H1 (cell line): Measurements from ENCODE around the gene ZMYND10.

Experiments
- CREB1 ChIP-seq: IDR thresholded peaks from 2 replicates; pipeline ENCODE4 v1.6.1; 2012; ENCODE audit warnings: inconsistent platforms
- GABPA ChIP-seq: IDR thresholded peaks from 2 replicates; pipeline ENCODE4 v1.6.1; 2011; ENCODE audit warnings: mild to moderate bottlenecking, low read length, moderate library complexity, borderline replicate concordance; ENCODE audit not compliant: insufficient read depth
- JUN ChIP-seq: IDR thresholded peaks from 2 replicates; pipeline ENCODE4 v1.6.1; 2011; ENCODE audit warnings: low read depth, mild to moderate bottlenecking, improper control_type of control experiment, low read length
- POLR2A ChIP-seq, 2 experiments: IDR thresholded peaks; 1 replicate in 1 of 2; 2 replicates in 1 of 2; pipeline ENCODE4 v1.6.1; 2011; ENCODE audit warnings: low read depth in 2 of 2, low read length in 2 of 2, mild to moderate bottlenecking in 2 of 2; ENCODE audit errors: control extremely low read depth in 1 of 2
- SP1 ChIP-seq: IDR thresholded peaks from 2 replicates; pipeline ENCODE4 v1.6.1; 2011; ENCODE audit warnings: low read depth, low read length
- TF ChIP-seq, protein P1 (sequence below), 3 experiments: IDR thresholded peaks; 1 replicate in 2 of 3; 2 replicates in 1 of 3; pipeline versions ENCODE4 v1.5.1 to v1.6.1; 2011; ENCODE audit warnings: low read length in 3 of 3, mild to moderate bottlenecking in 3 of 3, inconsistent platforms in 2 of 3, low read depth in 1 of 3, moderate library complexity in 1 of 3; ENCODE audit not compliant: insufficient read depth in 1 of 3; ENCODE audit errors: control extremely low read depth in 1 of 3
- TF ChIP-seq, protein P2 (sequence below): IDR thresholded peaks from 2 replicates; pipeline ENCODE4 v1.6.1; 2012; ENCODE audit warnings: inconsistent platforms

DNA sequence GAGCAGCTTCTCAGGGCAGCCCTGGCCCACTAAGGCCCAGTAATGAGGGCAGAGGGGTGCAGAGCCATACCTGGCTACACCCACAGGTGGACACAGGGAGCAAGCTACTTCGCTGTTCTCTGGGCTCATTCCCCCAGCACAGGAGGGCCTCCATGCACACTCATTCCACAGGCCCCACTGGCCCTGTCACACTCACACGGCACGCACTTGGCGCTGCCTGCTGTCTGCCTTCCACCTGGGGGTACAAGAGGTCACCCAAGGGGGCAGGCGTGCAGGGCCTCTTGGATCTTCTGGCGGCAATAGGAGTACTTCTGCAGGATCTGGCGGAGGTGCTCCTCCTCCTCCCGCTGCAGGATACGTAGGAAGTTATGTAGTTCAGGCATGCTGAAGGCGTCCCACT, 15.2 kb downstream of the ZMYND10 start:
- TF ChIP-seq, protein P1, sequence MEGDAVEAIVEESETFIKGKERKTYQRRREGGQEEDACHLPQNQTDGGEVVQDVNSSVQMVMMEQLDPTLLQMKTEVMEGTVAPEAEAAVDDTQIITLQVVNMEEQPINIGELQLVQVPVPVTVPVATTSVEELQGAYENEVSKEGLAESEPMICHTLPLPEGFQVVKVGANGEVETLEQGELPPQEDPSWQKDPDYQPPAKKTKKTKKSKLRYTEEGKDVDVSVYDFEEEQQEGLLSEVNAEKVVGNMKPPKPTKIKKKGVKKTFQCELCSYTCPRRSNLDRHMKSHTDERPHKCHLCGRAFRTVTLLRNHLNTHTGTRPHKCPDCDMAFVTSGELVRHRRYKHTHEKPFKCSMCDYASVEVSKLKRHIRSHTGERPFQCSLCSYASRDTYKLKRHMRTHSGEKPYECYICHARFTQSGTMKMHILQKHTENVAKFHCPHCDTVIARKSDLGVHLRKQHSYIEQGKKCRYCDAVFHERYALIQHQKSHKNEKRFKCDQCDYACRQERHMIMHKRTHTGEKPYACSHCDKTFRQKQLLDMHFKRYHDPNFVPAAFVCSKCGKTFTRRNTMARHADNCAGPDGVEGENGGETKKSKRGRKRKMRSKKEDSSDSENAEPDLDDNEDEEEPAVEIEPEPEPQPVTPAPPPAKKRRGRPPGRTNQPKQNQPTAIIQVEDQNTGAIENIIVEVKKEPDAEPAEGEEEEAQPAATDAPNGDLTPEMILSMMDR (IDR thresholded peaks at IDR 0.05; ENCODE audit: control extremely low read depth in 1 of 3, insufficient read depth in 1 of 3, low read depth in 1 of 3, low read length in 3 of 3): no peak
- TF ChIP-seq SP1 (no peak), CREB1 (no peak), POLR2A (IDR thresholded peaks at IDR 0.05; ENCODE audit: control extremely low read depth in 1 of 2, low read depth in 2 of 2, low read length in 2 of 2) (no peak), GABPA (no peak), JUN (no peak)
- TF ChIP-seq, protein P2, sequence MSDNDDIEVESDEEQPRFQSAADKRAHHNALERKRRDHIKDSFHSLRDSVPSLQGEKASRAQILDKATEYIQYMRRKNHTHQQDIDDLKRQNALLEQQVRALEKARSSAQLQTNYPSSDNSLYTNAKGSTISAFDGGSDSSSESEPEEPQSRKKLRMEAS: no peak
